HepG2 (cell line): Measurements from ENCODE around the gene JAK1. TPM values are rescaled to one million over a fixed set of nuclear protein-coding genes. Genes with fewer than 3 reads are reported as not detected.

Source experiments
- ARID2 ChIP-seq: sonication (generic); formaldehyde crosslinking; IDR thresholded peaks from 2 replicates; pipeline ENCODE4 v1.8.1; 2022; ENCODE audit warnings: mild to moderate bottlenecking, missing genetic modification reagents, borderline replicate concordance
- ATAD3A ChIP-seq: sonication (generic); formaldehyde crosslinking; IDR thresholded peaks from 2 replicates; pipeline ENCODE4 v1.4.0; 2020; ENCODE audit warnings: missing genetic modification reagents
- CHCHD3 ChIP-seq: sonication (generic); formaldehyde crosslinking; IDR thresholded peaks from 2 replicates; pipeline ENCODE4 v1.8.0; 2022; ENCODE audit warnings: mild to moderate bottlenecking, missing genetic modification reagents, moderate library complexity
- EEA1 ChIP-seq: sonication (generic); formaldehyde crosslinking; IDR thresholded peaks from 2 replicates; pipeline ENCODE4 v1.5.1; 2020; ENCODE audit warnings: mild to moderate bottlenecking, missing genetic modification reagents, borderline replicate concordance
- GABPA ChIP-seq, 2 experiments: IDR thresholded peaks; 2 replicates each; pipeline ENCODE4 v1.6.1; 2011 to 2016; ENCODE audit warnings: low read depth in 2 of 2, low read length in 1 of 2, missing biosample characterization in 1 of 2, missing genetic modification characterization in 1 of 2
- KLF6 ChIP-seq: IDR thresholded peaks from 2 replicates; pipeline ENCODE4 v1.8.0; 2016; ENCODE audit warnings: missing biosample characterization, missing genetic modification reagents
- MEIS1 ChIP-seq: sonication (generic); formaldehyde crosslinking; IDR thresholded peaks from 2 replicates; pipeline ENCODE4 v1.9.0; 2021; ENCODE audit warnings: mild to moderate bottlenecking, missing genetic modification reagents, moderate library complexity, borderline replicate concordance
- PHF21A ChIP-seq: sonication (generic); formaldehyde crosslinking; IDR thresholded peaks from 2 replicates; pipeline ENCODE4 v1.5.0; 2020; ENCODE audit warnings: mild to moderate bottlenecking, missing genetic modification reagents
- RFX5 ChIP-seq: IDR thresholded peaks from 2 replicates; pipeline ENCODE4 v1.6.1; 2011; ENCODE audit warnings: low read depth, low read length, improper control_type of control experiment
- SPEN ChIP-seq: sonication (generic); formaldehyde crosslinking; IDR thresholded peaks from 2 replicates; pipeline ENCODE4 v1.5.1; 2020; ENCODE audit warnings: low read depth, mild to moderate bottlenecking, missing genetic modification reagents
- TAF1 ChIP-seq: sonication (generic); formaldehyde crosslinking; IDR thresholded peaks from 2 replicates; pipeline ENCODE4 v1.4.0; 2020; ENCODE audit warnings: missing genetic modification reagents
- ZNF256 ChIP-seq: sonication (generic); formaldehyde crosslinking; conservative IDR thresholded peaks from 2 replicates; pipeline ENCODE4 v1.4.0; 2020; ENCODE audit warnings: missing genetic modification reagents
- ZNF430 ChIP-seq: sonication (generic); formaldehyde crosslinking; IDR thresholded peaks from 2 replicates; pipeline ENCODE4 v1.9.0; 2021; ENCODE audit warnings: mild to moderate bottlenecking, missing genetic modification reagents
- ZNF460 ChIP-seq: sonication (generic); formaldehyde crosslinking; IDR thresholded peaks from 2 replicates; pipeline ENCODE4 v1.5.1; 2020; ENCODE audit warnings: missing genetic modification reagents, mild to moderate bottlenecking, borderline replicate concordance
- ZNF501 ChIP-seq: sonication (generic); formaldehyde crosslinking; IDR thresholded peaks from 2 replicates; pipeline ENCODE4 v1.5.1; 2020; ENCODE audit warnings: mild to moderate bottlenecking, moderate library complexity, missing genetic modification reagents
- ZNF557 ChIP-seq: sonication (generic); formaldehyde crosslinking; IDR thresholded peaks from 2 replicates; pipeline ENCODE4 v1.4.0; 2020; ENCODE audit warnings: missing genetic modification reagents
- ZNF672 ChIP-seq: sonication (generic); formaldehyde crosslinking; IDR thresholded peaks from 2 replicates; pipeline ENCODE4 v1.8.1; 2022; ENCODE audit warnings: missing genetic modification reagents
- polyA plus RNA-seq, 8 experiments: library from polyadenylated mRNA; depleted of rRNA in 3 of 8; stranded (reverse) in 7 of 8; unstranded in 1 of 8; fragments of >200 nt; fragmentation: Illumina TruSeq in 4 of 8; extraction: Trizol in 4 of 8; gene quantifications; 2 replicates each; pipeline versions ENCODE4 v1.2.1 to v1.2.3, GENCODE V29; 2011 to 2016; ENCODE audit warnings: low read depth in 4 of 8, missing spikeins in 1 of 8, mixed read lengths in 1 of 8; ENCODE audit not compliant: insufficient read depth in 1 of 8
- total RNA-seq, 5 experiments: library from RNA; depleted of rRNA; stranded (reverse); fragments of >200 nt; fragmentation: Illumina TruSeq; extraction: Trizol; gene quantifications; 2 replicates each; pipeline ENCODE4 v1.2.3, GENCODE V29; 2016; ENCODE audit warnings: low read depth in 1 of 5
- TF ChIP-seq, protein P1 (sequence below): sonication (generic); formaldehyde crosslinking; conservative IDR thresholded peaks from 2 replicates; pipeline ENCODE4 v1.5.0; 2020; ENCODE audit warnings: missing genetic modification reagents
- TF ChIP-seq, protein P2 (sequence below): sonication (generic); formaldehyde crosslinking; IDR thresholded peaks from 2 replicates; pipeline ENCODE4 v1.9.0; 2021; ENCODE audit warnings: missing genetic modification reagents, borderline replicate concordance
- TF ChIP-seq, protein P3 (sequence below): sonication (generic); formaldehyde crosslinking; IDR thresholded peaks from 2 replicates; pipeline ENCODE4 v1.4.0; 2020; ENCODE audit warnings: missing genetic modification reagents

The JAK1 gene
- total and polyA plus RNA-seq, 2 of the 13 experiments (the other 11 are each of a cell fraction or from before 2014, with no cell fraction given), result 23.9 to 42.4 TPM

DNA sequence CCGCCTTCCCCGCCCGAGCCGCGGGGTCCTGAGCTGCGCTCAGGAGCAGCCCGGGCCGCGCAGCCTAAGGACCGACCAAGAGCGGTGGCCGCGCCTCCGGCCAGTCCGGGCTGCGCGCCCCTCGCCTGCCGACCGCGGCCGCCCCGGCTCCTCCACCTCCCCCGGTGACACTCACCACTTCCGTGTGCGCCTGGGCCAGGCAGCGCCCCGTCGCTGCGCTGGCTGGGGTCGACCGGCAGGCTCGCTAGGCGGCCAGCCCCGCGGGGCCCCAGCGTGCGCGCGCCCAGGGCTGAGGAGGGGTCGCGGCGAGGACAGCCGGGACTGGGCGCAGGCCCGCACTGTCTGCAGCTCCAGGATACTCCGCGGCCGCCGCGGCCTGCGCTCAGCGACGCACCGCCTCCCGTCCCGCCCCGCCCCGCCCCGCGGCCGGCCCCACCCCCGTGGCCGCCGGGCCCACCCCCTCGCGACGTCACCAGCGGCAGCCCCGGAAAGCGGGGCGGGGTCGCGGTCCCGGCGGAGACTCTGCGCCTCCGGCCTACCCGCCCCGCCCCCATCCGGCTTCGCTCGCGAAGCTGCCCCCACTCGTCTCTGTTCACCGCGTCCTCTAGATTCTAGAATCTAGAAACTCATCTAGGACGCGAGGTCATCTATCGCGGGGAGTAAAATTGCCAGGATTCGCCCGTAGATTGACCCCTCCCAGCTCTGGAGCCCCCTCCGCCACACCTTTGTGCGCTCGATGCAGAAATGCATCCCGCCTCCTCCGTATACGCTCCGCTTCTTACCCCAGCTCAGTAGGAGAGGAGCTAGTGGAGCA lies at the start of gene JAK1 (continued):
- TF ChIP-seq, protein P1, sequence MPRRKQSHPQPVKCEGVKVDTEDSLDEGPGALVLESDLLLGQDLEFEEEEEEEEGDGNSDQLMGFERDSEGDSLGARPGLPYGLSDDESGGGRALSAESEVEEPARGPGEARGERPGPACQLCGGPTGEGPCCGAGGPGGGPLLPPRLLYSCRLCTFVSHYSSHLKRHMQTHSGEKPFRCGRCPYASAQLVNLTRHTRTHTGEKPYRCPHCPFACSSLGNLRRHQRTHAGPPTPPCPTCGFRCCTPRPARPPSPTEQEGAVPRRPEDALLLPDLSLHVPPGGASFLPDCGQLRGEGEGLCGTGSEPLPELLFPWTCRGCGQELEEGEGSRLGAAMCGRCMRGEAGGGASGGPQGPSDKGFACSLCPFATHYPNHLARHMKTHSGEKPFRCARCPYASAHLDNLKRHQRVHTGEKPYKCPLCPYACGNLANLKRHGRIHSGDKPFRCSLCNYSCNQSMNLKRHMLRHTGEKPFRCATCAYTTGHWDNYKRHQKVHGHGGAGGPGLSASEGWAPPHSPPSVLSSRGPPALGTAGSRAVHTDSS (CRISPR knock-in tag), result no peak
- peak; percentile 64; the same call in 1 of the 2 replicates for TF ChIP-seq SPEN
- TF ChIP-seq ZNF501 (CRISPR knock-in tag), result no peak
- no peak for TF ChIP-seq GABPA (IDR thresholded peaks at IDR 0.05; ENCODE audit: low read depth, low read length)
- TF ChIP-seq GABPA (CRISPR knock-in tag; IDR thresholded peaks at IDR 0.05; ENCODE audit: low read depth), result no peak
- TF ChIP-seq PHF21A, result no peak
- TF ChIP-seq KLF6 (CRISPR knock-in tag), result no peak
- TF ChIP-seq ARID2, result no peak
- no peak for TF ChIP-seq ZNF460 (CRISPR knock-in tag)
- TF ChIP-seq ZNF256 (CRISPR knock-in tag), result no peak
- TF ChIP-seq, protein P2, sequence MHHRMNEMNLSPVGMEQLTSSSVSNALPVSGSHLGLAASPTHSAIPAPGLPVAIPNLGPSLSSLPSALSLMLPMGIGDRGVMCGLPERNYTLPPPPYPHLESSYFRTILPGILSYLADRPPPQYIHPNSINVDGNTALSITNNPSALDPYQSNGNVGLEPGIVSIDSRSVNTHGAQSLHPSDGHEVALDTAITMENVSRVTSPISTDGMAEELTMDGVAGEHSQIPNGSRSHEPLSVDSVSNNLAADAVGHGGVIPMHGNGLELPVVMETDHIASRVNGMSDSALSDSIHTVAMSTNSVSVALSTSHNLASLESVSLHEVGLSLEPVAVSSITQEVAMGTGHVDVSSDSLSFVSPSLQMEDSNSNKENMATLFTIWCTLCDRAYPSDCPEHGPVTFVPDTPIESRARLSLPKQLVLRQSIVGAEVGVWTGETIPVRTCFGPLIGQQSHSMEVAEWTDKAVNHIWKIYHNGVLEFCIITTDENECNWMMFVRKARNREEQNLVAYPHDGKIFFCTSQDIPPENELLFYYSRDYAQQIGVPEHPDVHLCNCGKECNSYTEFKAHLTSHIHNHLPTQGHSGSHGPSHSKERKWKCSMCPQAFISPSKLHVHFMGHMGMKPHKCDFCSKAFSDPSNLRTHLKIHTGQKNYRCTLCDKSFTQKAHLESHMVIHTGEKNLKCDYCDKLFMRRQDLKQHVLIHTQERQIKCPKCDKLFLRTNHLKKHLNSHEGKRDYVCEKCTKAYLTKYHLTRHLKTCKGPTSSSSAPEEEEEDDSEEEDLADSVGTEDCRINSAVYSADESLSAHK (CRISPR knock-in tag), result no peak
- TF ChIP-seq CHCHD3 (CRISPR knock-in tag), result no peak
- no peak for TF ChIP-seq RFX5
- peak; percentile 66 for TF ChIP-seq TAF1 (CRISPR knock-in tag)
- TF ChIP-seq MEIS1 (CRISPR knock-in tag), result peak; percentile 60; the same call in 1 of the 2 replicates
- TF ChIP-seq ZNF430 (CRISPR knock-in tag), result no peak
- TF ChIP-seq EEA1 (CRISPR knock-in tag), result no peak
- TF ChIP-seq ATAD3A (CRISPR knock-in tag), result no peak
- no peak for TF ChIP-seq ZNF672
- no peak for TF ChIP-seq ZNF557 (CRISPR knock-in tag)
- TF ChIP-seq, protein P3, sequence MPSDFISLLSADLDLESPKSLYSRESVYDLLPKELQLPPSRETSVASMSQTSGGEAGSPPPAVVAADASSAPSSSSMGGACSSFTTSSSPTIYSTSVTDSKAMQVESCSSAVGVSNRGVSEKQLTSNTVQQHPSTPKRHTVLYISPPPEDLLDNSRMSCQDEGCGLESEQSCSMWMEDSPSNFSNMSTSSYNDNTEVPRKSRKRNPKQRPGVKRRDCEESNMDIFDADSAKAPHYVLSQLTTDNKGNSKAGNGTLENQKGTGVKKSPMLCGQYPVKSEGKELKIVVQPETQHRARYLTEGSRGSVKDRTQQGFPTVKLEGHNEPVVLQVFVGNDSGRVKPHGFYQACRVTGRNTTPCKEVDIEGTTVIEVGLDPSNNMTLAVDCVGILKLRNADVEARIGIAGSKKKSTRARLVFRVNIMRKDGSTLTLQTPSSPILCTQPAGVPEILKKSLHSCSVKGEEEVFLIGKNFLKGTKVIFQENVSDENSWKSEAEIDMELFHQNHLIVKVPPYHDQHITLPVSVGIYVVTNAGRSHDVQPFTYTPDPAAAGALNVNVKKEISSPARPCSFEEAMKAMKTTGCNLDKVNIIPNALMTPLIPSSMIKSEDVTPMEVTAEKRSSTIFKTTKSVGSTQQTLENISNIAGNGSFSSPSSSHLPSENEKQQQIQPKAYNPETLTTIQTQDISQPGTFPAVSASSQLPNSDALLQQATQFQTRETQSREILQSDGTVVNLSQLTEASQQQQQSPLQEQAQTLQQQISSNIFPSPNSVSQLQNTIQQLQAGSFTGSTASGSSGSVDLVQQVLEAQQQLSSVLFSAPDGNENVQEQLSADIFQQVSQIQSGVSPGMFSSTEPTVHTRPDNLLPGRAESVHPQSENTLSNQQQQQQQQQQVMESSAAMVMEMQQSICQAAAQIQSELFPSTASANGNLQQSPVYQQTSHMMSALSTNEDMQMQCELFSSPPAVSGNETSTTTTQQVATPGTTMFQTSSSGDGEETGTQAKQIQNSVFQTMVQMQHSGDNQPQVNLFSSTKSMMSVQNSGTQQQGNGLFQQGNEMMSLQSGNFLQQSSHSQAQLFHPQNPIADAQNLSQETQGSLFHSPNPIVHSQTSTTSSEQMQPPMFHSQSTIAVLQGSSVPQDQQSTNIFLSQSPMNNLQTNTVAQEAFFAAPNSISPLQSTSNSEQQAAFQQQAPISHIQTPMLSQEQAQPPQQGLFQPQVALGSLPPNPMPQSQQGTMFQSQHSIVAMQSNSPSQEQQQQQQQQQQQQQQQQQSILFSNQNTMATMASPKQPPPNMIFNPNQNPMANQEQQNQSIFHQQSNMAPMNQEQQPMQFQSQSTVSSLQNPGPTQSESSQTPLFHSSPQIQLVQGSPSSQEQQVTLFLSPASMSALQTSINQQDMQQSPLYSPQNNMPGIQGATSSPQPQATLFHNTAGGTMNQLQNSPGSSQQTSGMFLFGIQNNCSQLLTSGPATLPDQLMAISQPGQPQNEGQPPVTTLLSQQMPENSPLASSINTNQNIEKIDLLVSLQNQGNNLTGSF, result peak; percentile 65; the same call in 1 of the 2 replicates
